GM11168 (cell line): ENCODE measurements around the gene KRTAP10-3.
"Not testable (repeated sequence)": the region's sequence is repeated elsewhere in the genome, so short reads cannot be mapped to it uniquely, and the experiment has no call there.

Experiments used
- in situ Hi-C: fragments of 300-500 bp; cut with MboI; formaldehyde crosslinking; loops from one replicate; pipeline ENCODE4 v1.12.0; 2022; ENCODE audit warnings: low sequenced_read_pairs; ENCODE audit not compliant: unreplicated experiment

KRTAP10-3 gene

GRCh38 chr21:44558695-44559094 lies at the start of gene KRTAP10-3:
Gene KRTAP10-3, minus strand, starts transcription at chr21:44558795. Its CDS starts 80 bp downstream, at chr21:44558715.
- in situ Hi-C loops, result no loop called here

GRCh38 chr21:44606495-44606894 lies 47.9 kb upstream of the KRTAP10-3 start:
- in situ Hi-C loops, result no loop called here

- in situ Hi-C loops, result no loop called here
Observed at GRCh38 chr21:44603911-44604310, 45.3 kb upstream of the KRTAP10-3 start.

- in situ Hi-C loops, result no loop called here
Observed at GRCh38 chr21:44603109-44603875, 44.7 kb upstream of the KRTAP10-3 start.

- in situ Hi-C loops, result no loop called here
Observed at GRCh38 chr21:44602463-44602850, 43.9 kb upstream of the KRTAP10-3 start.

GRCh38 chr21:44601596-44602462 lies 43.2 kb upstream of the KRTAP10-3 start:
- in situ Hi-C loops, result no loop called here

GRCh38 chr21:44601091-44601490 lies 42.5 kb upstream of the KRTAP10-3 start:
- in situ Hi-C loops, result not testable (repeated sequence)

GRCh38 chr21:44600118-44600978 lies 41.8 kb upstream of the KRTAP10-3 start, which contains the start of gene KRTAP10-7:
Gene KRTAP10-7, plus strand, starts transcription at chr21:44600597. Its CDS starts 25 bp downstream, at chr21:44600622.
- in situ Hi-C loops, result not testable (repeated sequence)

GRCh38 chr21:44599264-44600029 lies 40.9 kb upstream of the KRTAP10-3 start:
- in situ Hi-C loops, result no loop called here

- in situ Hi-C loops, result no loop called here
Observed at GRCh38 chr21:44598061-44598460, 39.5 kb upstream of the KRTAP10-3 start.

- in situ Hi-C loops, result no loop called here
Observed at GRCh38 chr21:44596068-44596725, 37.6 kb upstream of the KRTAP10-3 start.

GRCh38 chr21:44595524-44595923 lies 36.9 kb upstream of the KRTAP10-3 start:
- in situ Hi-C loops, result no loop called here

GRCh38 chr21:44594406-44594916 lies 35.9 kb upstream of the KRTAP10-3 start:
- in situ Hi-C loops, result no loop called here

- in situ Hi-C loops, result no loop called here
Observed at GRCh38 chr21:44593598-44594405, 35.2 kb upstream of the KRTAP10-3 start.

GRCh38 chr21:44592446-44593311 lies 34.1 kb upstream of the KRTAP10-3 start, which contains the start of gene KRTAP10-6:
Gene KRTAP10-6, minus strand, starts transcription at chr21:44592505. Its CDS starts 21 bp downstream, at chr21:44592484.
- in situ Hi-C loops, result no loop called here

GRCh38 chr21:44591801-44592130 lies 33.2 kb upstream of the KRTAP10-3 start:
- in situ Hi-C loops, result not testable (repeated sequence)
